ENCODE data around the gene SLC38A2.
"Not testable (repeated sequence)": the region's sequence is repeated elsewhere in the genome, so short reads cannot be mapped to it uniquely, and the experiment has no call there.

The SLC38A2 gene

GRCh38 chr12:46403719-46404070, 31.1 kb upstream of the SLC38A2 start:
- H3K4me3 ChIP-seq (ENCODE audit: low read depth, low read length) = no peak overlapping the region
- TF ChIP-seq CTCF (IDR thresholded peaks at IDR 0.05; ENCODE audit: low read depth, low read length) = no peak

- TF ChIP-seq CTCF (IDR thresholded peaks at IDR 0.05; ENCODE audit: low read depth, low read length) = no peak
- H3K4me3 ChIP-seq (ENCODE audit: low read depth, low read length) = no peak overlapping the region
These were observed 30.6 kb upstream of the SLC38A2 start for GRCh38 chr12:46402941-46403718.

GRCh38 chr12:46402451-46402850, 29.9 kb upstream of the SLC38A2 start:
- no peak overlapping the region for H3K4me3 ChIP-seq (ENCODE audit: low read depth, low read length)
- TF ChIP-seq CTCF (IDR thresholded peaks at IDR 0.05; ENCODE audit: low read depth, low read length) = no peak

- no peak overlapping the region for H3K4me3 ChIP-seq (ENCODE audit: low read depth, low read length)
- no peak for TF ChIP-seq CTCF (IDR thresholded peaks at IDR 0.05; ENCODE audit: low read depth, low read length)
These were observed 29.1 kb upstream of the SLC38A2 start for GRCh38 chr12:46401662-46402061.

GRCh38 chr12:46400406-46400805, 27.8 kb upstream of the SLC38A2 start:
- no peak for TF ChIP-seq CTCF (IDR thresholded peaks at IDR 0.05; ENCODE audit: low read depth, low read length)

GRCh38 chr12:46399461-46400248, 27.1 kb upstream of the SLC38A2 start:
- not testable (repeated sequence) for H3K4me3 ChIP-seq (ENCODE audit: low read depth, low read length)

More at GRCh38 chr12:46400406-46400805, 27.8 kb upstream of the SLC38A2 start:
- no peak overlapping the region for H3K4me3 ChIP-seq (ENCODE audit: low read depth, low read length)

- no peak overlapping the region for H3K4me3 ChIP-seq (ENCODE audit: low read depth, low read length)
- no peak for TF ChIP-seq CTCF (IDR thresholded peaks at IDR 0.05; ENCODE audit: low read depth, low read length)
These were observed 24.3 kb upstream of the SLC38A2 start for GRCh38 chr12:46396826-46397225.
